Neural cell (in vitro differentiated cells): ENCODE results near the gene PRDM11. TPM values are rescaled to one million over a fixed set of nuclear protein-coding genes. Genes with fewer than 3 reads are reported as not detected.

Experiments used
- H2AFZ ChIP-seq: fragments of 200-600, 300-800 bp; sonication (generic), shearing (Covaris generic); 2 replicates; pipeline ENCODE4 v1.6.0; 2014; ENCODE audit warnings: low read depth, mild to moderate bottlenecking, antibody characterized with exemption, low read length, moderate library complexity
- H3F3A ChIP-seq: fragments of 200-600 bp; shearing (Covaris generic); 2 replicates; pipeline ENCODE4 v1.6.1; 2016; ENCODE audit warnings: mild to moderate bottlenecking, moderate library complexity, mixed read lengths, antibody characterized with exemption, low read length; ENCODE audit not compliant: insufficient read depth, poor library complexity, severe bottlenecking
- H3K27ac ChIP-seq: fragments of 200-600, 300-800 bp; sonication (generic), shearing (Covaris generic); 2 replicates; pipeline ENCODE4 v1.5.1; 2014; ENCODE audit warnings: mild to moderate bottlenecking, low read length, moderate library complexity
- H3K27me3 ChIP-seq: fragments of 300-800, 200-600 bp; sonication (generic), shearing (Covaris generic); 2 replicates; pipeline ENCODE4 v1.6.0; 2014; ENCODE audit warnings: mild to moderate bottlenecking, low read depth, low read length, moderate library complexity; ENCODE audit not compliant: insufficient read depth
- H3K36me3 ChIP-seq: fragments of 300-800, 200-600 bp; sonication (generic), shearing (Covaris generic); 2 replicates; pipeline ENCODE4 v1.5.1; 2014; ENCODE audit warnings: mild to moderate bottlenecking, antibody characterized with exemption, low read length, moderate library complexity; ENCODE audit not compliant: insufficient read depth
- H3K4me2 ChIP-seq: fragments of 300-800, 200-600 bp; sonication (generic), shearing (Covaris generic); 2 replicates; pipeline ENCODE4 v1.6.0; 2014; ENCODE audit warnings: mild to moderate bottlenecking, low read length
- H3K4me3 ChIP-seq: fragments of 300-800, 200-600 bp; sonication (generic), shearing (Covaris generic); 2 replicates; pipeline ENCODE4 v1.5.1; 2014; ENCODE audit warnings: mild to moderate bottlenecking, low read length, moderate library complexity
- H3K79me2 ChIP-seq: fragments of 200-600 bp; shearing (Covaris generic); replicated peaks from 2 replicates; pipeline ENCODE4 v1.6.0; 2014; ENCODE audit warnings: mild to moderate bottlenecking, low read length, moderate library complexity; ENCODE audit not compliant: insufficient read depth
- H3K9ac ChIP-seq: fragments of 300-800, 200-600 bp; sonication (generic), shearing (Covaris generic); 2 replicates; pipeline ENCODE4 v1.6.1; 2016; ENCODE audit warnings: mild to moderate bottlenecking, low read length, mixed read lengths
- H3K9me2 ChIP-seq: fragments of 200-600 bp; shearing (Covaris generic); 2 replicates; pipeline ENCODE4 v1.6.1; 2016; ENCODE audit warnings: mild to moderate bottlenecking, low read length, mixed read lengths; ENCODE audit not compliant: insufficient read depth
- H3K9me3 ChIP-seq: fragments of 200-600, 300-800 bp; sonication (generic), shearing (Covaris generic); 2 replicates; pipeline ENCODE4 v1.6.1; 2016; ENCODE audit warnings: mild to moderate bottlenecking, mixed run types, low read length, moderate library complexity, mixed read lengths
- H4K20me1 ChIP-seq: fragments of 200-600 bp; shearing (Covaris generic); 2 replicates; pipeline ENCODE4 v1.6.1; 2016; ENCODE audit warnings: mild to moderate bottlenecking, mixed run types; ENCODE audit not compliant: insufficient read depth
- EP300 ChIP-seq: fragments of 450-650 bp; conservative IDR thresholded peaks from 2 replicates; pipeline ENCODE4 v1.6.1; 2014; ENCODE audit warnings: antibody characterized with exemption, mild to moderate bottlenecking, moderate library complexity; ENCODE audit not compliant: poor library complexity, severe bottlenecking
- EZH2 ChIP-seq: fragments of 200-600, 300-800 bp; shearing (Covaris generic), sonication (generic); IDR thresholded peaks from 2 replicates; pipeline ENCODE4 v1.6.1; 2014; ENCODE audit warnings: antibody characterized with exemption, low read length, borderline replicate concordance, mild to moderate bottlenecking; ENCODE audit not compliant: insufficient read depth, poor library complexity, severe bottlenecking
- MXI1 ChIP-seq: fragments of 450-650 bp; conservative IDR thresholded peaks from 2 replicates; pipeline ENCODE4 v1.6.1; 2014; ENCODE audit warnings: antibody characterized with exemption, mild to moderate bottlenecking; ENCODE audit not compliant: poor library complexity, severe bottlenecking
- POLR2AphosphoS5 ChIP-seq: IDR thresholded peaks from 2 replicates; pipeline ENCODE4 v1.6.1; 2012
- RAD21 ChIP-seq: fragments of 450-650 bp; conservative IDR thresholded peaks from 2 replicates; pipeline ENCODE4 v1.6.1; 2014; ENCODE audit warnings: antibody characterized with exemption, mild to moderate bottlenecking, moderate library complexity
- SMC3 ChIP-seq: fragments of 450-650 bp; conservative IDR thresholded peaks from 2 replicates; pipeline ENCODE4 v1.6.1; 2014; ENCODE audit warnings: antibody characterized with exemption, mild to moderate bottlenecking, moderate library complexity; ENCODE audit not compliant: poor library complexity
- TAF1 ChIP-seq: IDR thresholded peaks from 2 replicates; pipeline ENCODE4 v1.6.1; 2012; ENCODE audit warnings: low read depth
- polyA plus RNA-seq: library from polyadenylated mRNA; depleted of rRNA; stranded (reverse); fragments of >200 nt; gene quantifications from 2 replicates; pipeline ENCODE4 v1.2.3, GENCODE V29; 2014
- TF ChIP-seq, protein P1 (sequence below): IDR thresholded peaks from 2 replicates; pipeline ENCODE4 v1.6.1; 2012; ENCODE audit warnings: borderline replicate concordance
- TF ChIP-seq, protein P2 (sequence below): fragments of 450-650 bp; IDR thresholded peaks from 2 replicates; pipeline ENCODE4 v1.5.1; 2014; ENCODE audit warnings: antibody characterized with exemption, mild to moderate bottlenecking, moderate library complexity; ENCODE audit not compliant: poor library complexity, severe bottlenecking

Gene PRDM11
- polyA plus RNA-seq, 1 donor from 2014 or later: 2.0 TPM

DNA sequence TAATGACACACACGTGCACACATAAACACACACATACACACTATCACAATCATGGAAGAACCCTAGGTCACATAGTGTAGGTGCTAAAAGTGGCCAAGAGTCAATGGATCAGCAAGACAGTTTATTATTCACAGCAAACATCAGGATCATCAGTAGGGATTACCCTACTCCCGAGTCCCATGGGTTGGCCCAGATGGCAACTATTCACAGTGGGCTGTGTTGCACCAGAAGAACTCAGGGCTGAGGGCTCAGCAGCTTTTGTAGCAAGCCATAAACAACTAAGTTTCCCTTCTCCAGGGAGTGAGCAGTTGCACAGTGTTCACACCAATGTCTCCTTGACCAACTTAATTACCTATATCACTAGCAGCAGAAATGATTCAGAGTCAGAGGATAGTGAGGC lies 20.8 kb downstream of the PRDM11 start:
- no peaks in the 10 kb centered on the region for H3K9me3 ChIP-seq
- no peak overlapping the region for H3K4me2 ChIP-seq
- H3K36me3 ChIP-seq: no peaks in the 10 kb centered on the region
- H3F3A ChIP-seq: no peaks in the 10 kb centered on the region
- no peak overlapping the region for H3K4me3 ChIP-seq
- H3K27me3 ChIP-seq: no peaks in the 10 kb centered on the region
- H3K79me2 ChIP-seq: no peaks in the 10 kb centered on the region
- H3K9me2 ChIP-seq: no peaks in the 10 kb centered on the region
- TF ChIP-seq, protein P1, sequence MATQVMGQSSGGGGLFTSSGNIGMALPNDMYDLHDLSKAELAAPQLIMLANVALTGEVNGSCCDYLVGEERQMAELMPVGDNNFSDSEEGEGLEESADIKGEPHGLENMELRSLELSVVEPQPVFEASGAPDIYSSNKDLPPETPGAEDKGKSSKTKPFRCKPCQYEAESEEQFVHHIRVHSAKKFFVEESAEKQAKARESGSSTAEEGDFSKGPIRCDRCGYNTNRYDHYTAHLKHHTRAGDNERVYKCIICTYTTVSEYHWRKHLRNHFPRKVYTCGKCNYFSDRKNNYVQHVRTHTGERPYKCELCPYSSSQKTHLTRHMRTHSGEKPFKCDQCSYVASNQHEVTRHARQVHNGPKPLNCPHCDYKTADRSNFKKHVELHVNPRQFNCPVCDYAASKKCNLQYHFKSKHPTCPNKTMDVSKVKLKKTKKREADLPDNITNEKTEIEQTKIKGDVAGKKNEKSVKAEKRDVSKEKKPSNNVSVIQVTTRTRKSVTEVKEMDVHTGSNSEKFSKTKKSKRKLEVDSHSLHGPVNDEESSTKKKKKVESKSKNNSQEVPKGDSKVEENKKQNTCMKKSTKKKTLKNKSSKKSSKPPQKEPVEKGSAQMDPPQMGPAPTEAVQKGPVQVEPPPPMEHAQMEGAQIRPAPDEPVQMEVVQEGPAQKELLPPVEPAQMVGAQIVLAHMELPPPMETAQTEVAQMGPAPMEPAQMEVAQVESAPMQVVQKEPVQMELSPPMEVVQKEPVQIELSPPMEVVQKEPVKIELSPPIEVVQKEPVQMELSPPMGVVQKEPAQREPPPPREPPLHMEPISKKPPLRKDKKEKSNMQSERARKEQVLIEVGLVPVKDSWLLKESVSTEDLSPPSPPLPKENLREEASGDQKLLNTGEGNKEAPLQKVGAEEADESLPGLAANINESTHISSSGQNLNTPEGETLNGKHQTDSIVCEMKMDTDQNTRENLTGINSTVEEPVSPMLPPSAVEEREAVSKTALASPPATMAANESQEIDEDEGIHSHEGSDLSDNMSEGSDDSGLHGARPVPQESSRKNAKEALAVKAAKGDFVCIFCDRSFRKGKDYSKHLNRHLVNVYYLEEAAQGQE: no peak
- TF ChIP-seq EP300: no peak
- TF ChIP-seq, protein P2, sequence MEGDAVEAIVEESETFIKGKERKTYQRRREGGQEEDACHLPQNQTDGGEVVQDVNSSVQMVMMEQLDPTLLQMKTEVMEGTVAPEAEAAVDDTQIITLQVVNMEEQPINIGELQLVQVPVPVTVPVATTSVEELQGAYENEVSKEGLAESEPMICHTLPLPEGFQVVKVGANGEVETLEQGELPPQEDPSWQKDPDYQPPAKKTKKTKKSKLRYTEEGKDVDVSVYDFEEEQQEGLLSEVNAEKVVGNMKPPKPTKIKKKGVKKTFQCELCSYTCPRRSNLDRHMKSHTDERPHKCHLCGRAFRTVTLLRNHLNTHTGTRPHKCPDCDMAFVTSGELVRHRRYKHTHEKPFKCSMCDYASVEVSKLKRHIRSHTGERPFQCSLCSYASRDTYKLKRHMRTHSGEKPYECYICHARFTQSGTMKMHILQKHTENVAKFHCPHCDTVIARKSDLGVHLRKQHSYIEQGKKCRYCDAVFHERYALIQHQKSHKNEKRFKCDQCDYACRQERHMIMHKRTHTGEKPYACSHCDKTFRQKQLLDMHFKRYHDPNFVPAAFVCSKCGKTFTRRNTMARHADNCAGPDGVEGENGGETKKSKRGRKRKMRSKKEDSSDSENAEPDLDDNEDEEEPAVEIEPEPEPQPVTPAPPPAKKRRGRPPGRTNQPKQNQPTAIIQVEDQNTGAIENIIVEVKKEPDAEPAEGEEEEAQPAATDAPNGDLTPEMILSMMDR: no peak
- TF ChIP-seq MXI1: no peak
- no peak for TF ChIP-seq SMC3
- no peak for TF ChIP-seq RAD21
- no peak for TF ChIP-seq TAF1
- no peak for TF ChIP-seq POLR2AphosphoS5
- TF ChIP-seq EZH2: no peak
- no peak overlapping the region for H3K9ac ChIP-seq
- no peak overlapping the region for H3K27ac ChIP-seq
- no peaks in the 10 kb centered on the region for H4K20me1 ChIP-seq
- H2AFZ ChIP-seq: no peak overlapping the region

DNA sequence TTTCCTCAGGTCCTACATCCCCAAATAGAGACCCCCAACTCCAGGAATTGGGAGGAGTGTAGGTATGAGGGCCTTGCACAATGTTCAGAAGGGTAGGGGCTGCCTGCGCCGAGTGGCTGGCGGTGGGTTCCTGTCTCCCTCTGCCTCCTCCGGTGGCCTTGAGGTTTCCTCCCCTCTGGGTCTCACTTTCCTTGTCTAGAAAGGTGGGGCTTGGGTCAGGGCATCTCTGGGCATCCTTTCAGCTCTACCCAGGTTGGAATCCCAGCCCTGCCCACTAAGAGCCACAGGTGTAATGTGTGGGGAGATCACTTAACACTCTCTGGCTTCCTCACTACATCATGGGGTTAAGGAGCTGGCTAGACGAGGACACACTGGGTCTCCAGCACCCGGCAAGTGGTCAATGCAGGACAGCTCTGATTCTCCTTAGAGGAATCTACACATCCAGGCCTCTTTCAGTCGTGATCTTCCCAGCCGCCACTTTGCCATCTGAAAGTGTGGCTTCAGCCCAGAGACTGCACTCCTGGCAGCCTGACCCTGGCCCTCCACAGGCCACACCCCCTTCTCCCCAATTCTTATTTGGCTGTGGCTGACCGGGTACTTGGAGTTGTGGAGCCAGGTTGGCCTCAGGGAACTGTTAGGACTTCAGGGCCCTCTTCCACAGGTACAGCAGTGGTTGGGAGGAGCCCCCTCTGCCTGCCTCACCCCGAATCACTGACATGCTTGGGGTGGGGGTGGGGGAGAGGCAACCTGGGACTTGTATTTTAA lies 22.1 kb downstream of the PRDM11 start:
- Histone ChIP-seq H3K27me3 (no peaks in the 10 kb centered on the region), H4K20me1 (no peaks in the 10 kb centered on the region), H3K27ac (no peak overlapping the region), H3K9me2 (no peaks in the 10 kb centered on the region), H3K9ac (no peak overlapping the region), H2AFZ (no peak overlapping the region), H3K36me3 (no peaks in the 10 kb centered on the region), H3F3A (no peaks in the 10 kb centered on the region), H3K4me2 (no peak overlapping the region), H3K9me3 (no peaks in the 10 kb centered on the region), H3K79me2 (no peaks in the 10 kb centered on the region), H3K4me3 (no peak overlapping the region)
- TF ChIP-seq RAD21 (no peak), EP300 (no peak), SMC3 (no peak), EZH2 (no peak), TAF1 (no peak), MXI1 (no peak), POLR2AphosphoS5 (no peak)
- TF ChIP-seq, protein P2: no peak
- TF ChIP-seq, protein P1: no peak
